Neural progenitor cell (in vitro differentiated cells): ENCODE results near the gene SYTL1.

Experiments
- CTCF ChIP-seq: fragments of 200-600 bp; sonication (generic); IDR thresholded peaks from 2 replicates; pipeline ENCODE4 v1.5.1; 2017; ENCODE audit warnings: antibody characterized with exemption, mild to moderate bottlenecking
- EZH2 ChIP-seq: fragments of 200-600 bp; sonication (generic); IDR thresholded peaks from 2 replicates; pipeline ENCODE4 v1.6.1; 2017; ENCODE audit warnings: antibody characterized with exemption, mild to moderate bottlenecking, moderate library complexity
- EZH2phosphoT487 ChIP-seq: fragments of 200-600 bp; sonication (generic); IDR thresholded peaks from 2 replicates; pipeline ENCODE4 v1.6.1; 2017; ENCODE audit warnings: antibody characterized with exemption

- peak; percentile 45 for TF ChIP-seq CTCF
- no peak for TF ChIP-seq EZH2phosphoT487
- no peak for TF ChIP-seq EZH2
Measured at GRCh38 chr1:27392778-27393635, 51.2 kb downstream of the SYTL1 start.
